Measurements from ENCODE around the gene BCR. TPM values are rescaled to one million over a fixed set of nuclear protein-coding genes. Genes with fewer than 3 reads are reported as not detected.

The BCR gene
- total RNA-seq, 1 donor from 2014 or later, result 12.5 TPM

DNA sequence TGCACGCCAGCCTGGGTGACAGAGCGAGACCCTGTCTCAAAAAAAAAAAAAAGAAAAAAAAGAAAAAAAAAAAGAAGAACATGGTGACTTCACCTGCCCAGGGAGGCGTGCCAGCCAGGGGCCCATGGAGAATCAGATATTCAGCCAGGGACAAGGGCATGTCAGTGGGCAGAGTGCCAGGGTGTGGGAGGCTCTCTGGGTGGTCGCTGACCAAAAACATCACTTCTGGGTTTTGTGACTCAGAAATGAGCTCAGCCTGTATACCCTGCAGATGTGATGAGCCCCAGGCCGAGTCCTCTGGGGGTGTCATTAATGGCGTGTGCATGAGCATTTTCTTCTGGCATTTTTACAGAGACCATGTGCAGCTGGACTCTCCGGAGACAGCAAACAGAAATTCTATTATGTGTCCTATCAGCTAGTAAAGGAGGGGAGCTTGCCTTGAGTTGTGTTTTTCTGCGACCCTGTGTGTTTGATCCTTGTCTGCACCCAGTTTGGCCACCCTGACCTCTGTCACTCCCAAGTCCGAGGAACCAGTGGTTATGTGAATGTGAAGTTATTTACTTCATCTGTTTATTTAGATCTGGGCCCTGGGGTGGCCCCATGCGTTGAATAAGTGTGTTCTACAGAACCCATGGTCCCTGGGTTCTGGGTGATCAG is 53.6 kb downstream of the BCR start:
- Histone ChIP-seq H3K27me3 (ENCODE audit: control insufficient read depth in 3 of 3, insufficient read depth in 3 of 3, low read length in 3 of 3) (peaks cover 0 to 45% (median 32%) of the 10 kb centered on the region in 3 donors), H3K4me3 (ENCODE audit: low read length in 3 of 3) (no peak overlapping the region), H3K9ac (ENCODE audit: low read depth in 1 of 3, low read length in 3 of 3) (peak overlapping the region in 1 of 3 donors; percentile 19), H3K27ac (ENCODE audit: low read depth, low read length) (no peak overlapping the region), H3K36me3 (ENCODE audit: control insufficient read depth in 3 of 3, insufficient read depth in 3 of 3, low read length in 3 of 3) (no peaks in the 10 kb centered on the region), H3K9me3 (ENCODE audit: control insufficient read depth in 3 of 3, low read length in 3 of 3) (peaks cover 0 to 1% (median 0%) of the 10 kb centered on the region in 3 donors), H3K4me1 (ENCODE audit: control insufficient read depth in 3 of 3, insufficient read depth in 3 of 3, low read length in 3 of 3) (peaks cover 31 to 42% (median 39%) of the 10 kb centered on the region in 3 donors)

DNA sequence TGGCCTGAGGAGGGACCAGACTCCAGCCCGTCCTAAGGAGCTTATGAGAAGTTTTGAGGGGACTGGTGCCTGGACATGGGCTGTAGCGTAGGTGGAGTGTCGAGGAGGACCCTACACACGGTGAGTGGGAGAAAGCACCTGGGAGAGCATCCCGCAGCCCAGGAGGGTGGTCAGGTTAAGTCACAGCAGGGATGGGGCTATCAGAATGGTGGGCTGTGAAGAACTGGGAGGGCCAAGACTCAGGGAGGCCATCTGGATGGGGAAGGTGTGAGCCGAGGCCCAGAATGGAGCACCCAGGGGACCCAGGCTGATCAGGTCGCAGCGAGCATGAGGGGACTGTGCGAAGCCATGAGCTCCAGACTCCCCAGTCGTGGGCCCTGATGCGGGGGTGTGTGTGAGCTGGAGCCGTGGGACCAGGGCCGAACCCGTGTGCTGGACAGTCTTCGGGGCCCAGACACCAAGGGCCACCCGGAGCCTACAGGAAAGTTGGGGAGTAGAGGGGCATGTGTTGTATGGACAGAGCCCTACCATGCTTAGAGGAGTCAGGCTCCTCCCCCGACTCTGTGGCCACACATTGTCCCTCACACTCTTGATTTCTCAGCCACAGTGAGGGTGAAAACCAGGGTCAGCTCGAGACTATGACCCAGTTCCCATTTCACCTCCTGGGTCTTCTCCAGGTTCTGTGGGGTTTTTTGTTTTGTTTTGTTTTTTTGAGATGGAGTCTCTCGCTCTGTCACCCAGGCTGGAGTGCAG is 54.3 kb downstream of the BCR start:
- Histone ChIP-seq H3K27ac (ENCODE audit: low read depth, low read length) (no peak overlapping the region), H3K9me3 (ENCODE audit: control insufficient read depth in 3 of 3, low read length in 3 of 3) (no peaks in the 10 kb centered on the region), H3K4me3 (ENCODE audit: low read length in 3 of 3) (no peak overlapping the region), H3K9ac (ENCODE audit: low read depth in 1 of 3, low read length in 3 of 3) (peak overlapping the region in 1 of 3 donors; percentile 19), H3K4me1 (ENCODE audit: control insufficient read depth in 3 of 3, insufficient read depth in 3 of 3, low read length in 3 of 3) (peaks cover 31 to 42% (median 39%) of the 10 kb centered on the region in 3 donors), H3K27me3 (ENCODE audit: control insufficient read depth in 3 of 3, insufficient read depth in 3 of 3, low read length in 3 of 3) (peaks cover 0 to 52% (median 32%) of the 10 kb centered on the region in 3 donors), H3K36me3 (ENCODE audit: control insufficient read depth in 3 of 3, insufficient read depth in 3 of 3, low read length in 3 of 3) (no peaks in the 10 kb centered on the region)

DNA sequence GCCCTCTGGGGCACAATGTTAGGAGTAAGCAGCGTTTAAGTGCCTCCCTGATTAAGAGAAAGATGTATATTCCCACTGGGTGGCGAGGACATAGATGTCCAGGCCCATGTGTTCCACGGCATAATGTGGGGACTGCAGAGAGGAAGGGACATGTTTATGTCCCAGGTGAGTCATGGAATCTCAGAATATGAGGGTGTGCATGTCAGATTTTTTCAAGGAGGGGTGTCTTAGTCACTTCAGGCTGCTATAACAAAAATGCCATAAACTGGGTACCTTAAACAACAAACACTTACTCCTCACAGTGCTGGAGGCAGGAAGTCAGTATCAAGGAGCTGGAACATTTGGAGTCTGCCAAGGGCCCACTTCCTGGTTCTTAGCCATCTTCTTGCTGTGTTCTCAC is 55.1 kb downstream of the BCR start:
- Histone ChIP-seq H3K9me3 (ENCODE audit: control insufficient read depth in 3 of 3, low read length in 3 of 3) (no peaks in the 10 kb centered on the region), H3K4me3 (ENCODE audit: low read length in 3 of 3) (no peak overlapping the region), H3K4me1 (ENCODE audit: control insufficient read depth in 3 of 3, insufficient read depth in 3 of 3, low read length in 3 of 3) (peaks cover 31 to 42% (median 39%) of the 10 kb centered on the region in 3 donors), H3K36me3 (ENCODE audit: control insufficient read depth in 3 of 3, insufficient read depth in 3 of 3, low read length in 3 of 3) (no peaks in the 10 kb centered on the region), H3K27me3 (ENCODE audit: control insufficient read depth in 3 of 3, insufficient read depth in 3 of 3, low read length in 3 of 3) (peaks cover 0 to 51% (median 33%) of the 10 kb centered on the region in 3 donors), H3K27ac (ENCODE audit: low read depth, low read length) (no peak overlapping the region), H3K9ac (ENCODE audit: low read depth in 1 of 3, low read length in 3 of 3) (no peak overlapping the region)

DNA sequence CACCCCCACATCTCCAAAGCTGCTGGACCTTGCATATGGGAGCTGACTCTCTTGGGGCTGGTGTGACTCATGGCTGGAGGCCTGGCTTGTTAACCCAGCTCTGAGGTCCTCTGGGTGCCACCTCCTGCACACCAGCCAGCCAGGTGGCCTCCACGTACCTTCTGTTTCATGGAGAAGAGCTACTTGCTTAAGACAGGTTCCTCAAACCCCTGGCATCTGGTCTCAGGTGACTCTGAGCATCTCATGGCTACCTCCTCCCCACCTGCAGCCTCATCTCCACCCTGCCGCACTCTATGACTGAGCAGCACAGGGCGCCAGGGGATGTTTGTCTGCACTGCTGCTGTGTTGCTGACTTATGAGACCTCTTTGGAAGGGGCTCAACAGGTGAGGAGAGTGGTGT is 55.7 kb downstream of the BCR start:
- Histone ChIP-seq H3K36me3 (ENCODE audit: control insufficient read depth in 3 of 3, insufficient read depth in 3 of 3, low read length in 3 of 3) (no peaks in the 10 kb centered on the region), H3K4me1 (ENCODE audit: control insufficient read depth in 3 of 3, insufficient read depth in 3 of 3, low read length in 3 of 3) (peaks cover 31 to 43% (median 40%) of the 10 kb centered on the region in 3 donors), H3K9ac (ENCODE audit: low read depth in 1 of 3, low read length in 3 of 3) (peak overlapping the region in 1 of 3 donors; percentile 33), H3K27me3 (ENCODE audit: control insufficient read depth in 3 of 3, insufficient read depth in 3 of 3, low read length in 3 of 3) (peaks cover 0 to 50% (median 34%) of the 10 kb centered on the region in 3 donors), H3K4me3 (ENCODE audit: low read length in 3 of 3) (no peak overlapping the region), H3K9me3 (ENCODE audit: control insufficient read depth in 3 of 3, low read length in 3 of 3) (no peaks in the 10 kb centered on the region), H3K27ac (ENCODE audit: low read depth, low read length) (no peak overlapping the region)

DNA sequence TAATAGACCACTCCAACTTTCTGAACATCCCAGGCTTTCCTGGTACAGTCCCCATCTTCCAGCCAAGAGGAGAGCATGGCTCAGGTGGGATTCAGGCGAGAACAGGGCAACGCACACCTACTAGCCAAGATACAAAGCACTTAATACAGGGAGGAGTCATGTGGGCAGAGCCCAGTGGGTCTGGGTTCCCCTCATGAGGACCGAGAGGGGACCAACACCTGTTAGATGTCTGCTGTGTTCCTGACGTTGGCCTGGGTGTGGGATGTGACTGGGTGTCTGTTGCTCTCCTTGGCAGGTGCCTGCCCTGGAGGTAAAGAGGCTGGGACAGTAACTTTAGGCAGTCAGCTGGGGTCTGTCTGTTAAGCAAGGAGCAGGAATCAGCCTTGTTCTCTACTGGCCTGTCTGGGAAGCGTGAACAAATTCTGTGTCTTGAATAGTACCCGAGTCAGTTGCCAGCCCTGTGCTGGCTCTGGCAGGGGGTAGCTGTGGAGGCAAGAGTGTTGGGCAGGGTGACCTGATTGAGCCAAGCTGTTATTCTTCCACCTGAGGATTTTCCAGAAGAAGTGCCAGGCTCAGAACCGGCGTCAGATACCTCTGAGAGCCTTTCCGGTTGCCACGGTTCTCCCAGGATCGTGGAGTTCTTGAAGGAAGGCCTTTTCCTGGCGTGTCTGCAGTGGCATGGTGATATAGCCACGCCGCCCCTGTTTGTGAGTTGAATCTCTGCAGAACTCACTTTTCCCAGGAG is 56.3 kb downstream of the BCR start:
- no peaks in the 10 kb centered on the region for H3K36me3 ChIP-seq (ENCODE audit: control insufficient read depth in 3 of 3, insufficient read depth in 3 of 3, low read length in 3 of 3)
- peaks cover 31 to 48% (median 40%) of the 10 kb centered on the region in 3 donors for H3K4me1 ChIP-seq (ENCODE audit: control insufficient read depth in 3 of 3, insufficient read depth in 3 of 3, low read length in 3 of 3)
- H3K4me3 ChIP-seq (ENCODE audit: low read length in 3 of 3), result peak overlapping the region in 1 of 3 donors; percentile 41
- peak overlapping the region in 1 of 3 donors; percentile 33 for H3K9ac ChIP-seq (ENCODE audit: low read depth in 1 of 3, low read length in 3 of 3)
- no peaks in the 10 kb centered on the region for H3K9me3 ChIP-seq (ENCODE audit: control insufficient read depth in 3 of 3, low read length in 3 of 3)
- H3K27ac ChIP-seq (ENCODE audit: low read depth, low read length), result peak overlapping the region; percentile 13
- H3K27me3 ChIP-seq (ENCODE audit: control insufficient read depth in 3 of 3, insufficient read depth in 3 of 3, low read length in 3 of 3), result peaks cover 4 to 52% (median 40%) of the 10 kb centered on the region in 3 donors

DNA sequence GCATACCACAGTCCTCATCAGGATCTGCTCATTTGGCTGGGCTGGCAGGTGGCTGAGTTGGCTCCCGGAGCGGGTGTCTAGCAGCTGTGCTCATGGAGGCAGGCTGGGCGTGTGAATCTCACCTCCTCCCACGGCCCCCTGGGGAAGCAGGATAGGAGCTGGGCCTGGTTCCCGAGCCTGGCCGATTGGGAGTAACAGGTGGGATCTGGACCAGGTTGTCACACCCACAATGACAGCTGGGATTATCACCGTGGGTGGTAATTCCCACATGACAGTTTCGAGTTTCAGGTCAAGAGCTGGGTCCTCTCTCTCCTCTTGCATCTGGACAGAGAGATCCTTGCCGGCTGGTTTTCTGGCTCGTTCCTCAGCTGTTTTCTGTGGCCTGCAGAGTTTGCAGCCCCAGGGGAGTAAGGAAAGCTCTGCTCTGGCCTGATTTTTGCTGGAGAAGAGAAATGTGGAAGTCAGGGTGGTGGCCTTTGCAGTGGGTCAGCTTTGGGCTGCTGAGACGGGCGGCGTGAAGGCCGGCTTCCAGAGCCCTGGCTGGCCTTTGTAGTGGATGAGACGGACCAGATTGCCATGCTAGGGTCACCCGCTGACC is 57.0 kb downstream of the BCR start:
- H3K27me3 ChIP-seq (ENCODE audit: control insufficient read depth in 3 of 3, insufficient read depth in 3 of 3, low read length in 3 of 3), result peaks cover 4 to 47% (median 40%) of the 10 kb centered on the region in 3 donors
- H3K27ac ChIP-seq (ENCODE audit: low read depth, low read length), result peak overlapping the region; percentile 13
- no peaks in the 10 kb centered on the region for H3K9me3 ChIP-seq (ENCODE audit: control insufficient read depth in 3 of 3, low read length in 3 of 3)
- peaks cover 31 to 43% (median 38%) of the 10 kb centered on the region in 3 donors for H3K4me1 ChIP-seq (ENCODE audit: control insufficient read depth in 3 of 3, insufficient read depth in 3 of 3, low read length in 3 of 3)
- H3K4me3 ChIP-seq (ENCODE audit: low read length in 3 of 3), result peak overlapping the region in 1 of 3 donors; percentile 22
- no peaks in the 10 kb centered on the region for H3K36me3 ChIP-seq (ENCODE audit: control insufficient read depth in 3 of 3, insufficient read depth in 3 of 3, low read length in 3 of 3)
- H3K9ac ChIP-seq (ENCODE audit: low read depth in 1 of 3, low read length in 3 of 3), result peak overlapping the region in 1 of 3 donors; percentile 50

DNA sequence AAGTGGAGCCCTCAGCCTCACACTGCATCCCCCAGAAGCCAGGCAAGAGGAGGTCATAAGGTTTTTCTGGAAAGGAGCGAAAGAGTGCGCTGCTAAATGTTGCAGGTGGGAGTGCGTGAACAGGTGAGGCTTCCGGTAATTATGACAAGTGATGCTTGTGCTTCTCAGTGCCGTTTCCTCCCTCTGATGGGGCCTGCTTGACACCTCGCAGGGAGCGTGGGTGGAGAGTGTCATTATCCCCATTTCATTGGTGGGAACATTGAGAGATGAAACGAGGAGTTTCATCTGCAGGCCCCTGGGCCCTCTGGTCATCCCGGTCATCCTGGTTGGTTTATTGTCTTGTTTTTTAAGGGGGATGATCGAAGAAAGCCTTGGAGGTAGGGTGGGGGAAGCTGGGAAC is 57.5 kb downstream of the BCR start:
- H3K27ac ChIP-seq (ENCODE audit: low read depth, low read length), result no peak overlapping the region
- peak overlapping the region in 1 of 3 donors; percentile 22 for H3K4me3 ChIP-seq (ENCODE audit: low read length in 3 of 3)
- H3K9me3 ChIP-seq (ENCODE audit: control insufficient read depth in 3 of 3, low read length in 3 of 3), result no peaks in the 10 kb centered on the region
- H3K9ac ChIP-seq (ENCODE audit: low read depth in 1 of 3, low read length in 3 of 3), result peak overlapping the region in 1 of 3 donors; percentile 50
- H3K36me3 ChIP-seq (ENCODE audit: control insufficient read depth in 3 of 3, insufficient read depth in 3 of 3, low read length in 3 of 3), result no peaks in the 10 kb centered on the region
- peaks cover 31 to 43% (median 38%) of the 10 kb centered on the region in 3 donors for H3K4me1 ChIP-seq (ENCODE audit: control insufficient read depth in 3 of 3, insufficient read depth in 3 of 3, low read length in 3 of 3)
- H3K27me3 ChIP-seq (ENCODE audit: control insufficient read depth in 3 of 3, insufficient read depth in 3 of 3, low read length in 3 of 3), result peaks cover 4 to 47% (median 40%) of the 10 kb centered on the region in 3 donors

DNA sequence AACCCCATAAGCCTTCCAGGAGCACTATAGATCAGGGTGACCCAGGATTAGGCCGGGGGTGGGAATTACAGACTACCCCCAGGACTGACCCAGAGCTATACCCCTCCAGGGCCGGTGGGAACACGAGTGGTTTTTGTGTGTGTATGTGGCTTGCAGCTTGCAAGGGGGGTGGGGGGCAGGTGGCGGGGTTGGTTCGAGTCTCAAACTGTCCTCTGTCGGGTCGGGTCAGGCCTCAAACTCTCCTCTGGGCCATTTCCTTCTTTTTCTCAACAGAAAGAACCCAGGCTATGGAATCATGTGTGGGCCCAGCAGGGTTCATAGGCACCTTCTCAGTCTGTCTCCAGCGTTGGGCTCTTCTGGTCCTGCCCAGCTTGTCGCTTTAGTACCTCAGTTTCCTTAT is 58.4 kb downstream of the BCR start:
- Histone ChIP-seq H3K27ac (ENCODE audit: low read depth, low read length) (no peak overlapping the region), H3K36me3 (ENCODE audit: control insufficient read depth in 3 of 3, insufficient read depth in 3 of 3, low read length in 3 of 3) (no peaks in the 10 kb centered on the region), H3K4me3 (ENCODE audit: low read length in 3 of 3) (no peak overlapping the region), H3K9ac (ENCODE audit: low read depth in 1 of 3, low read length in 3 of 3) (no peak overlapping the region), H3K9me3 (ENCODE audit: control insufficient read depth in 3 of 3, low read length in 3 of 3) (no peaks in the 10 kb centered on the region), H3K4me1 (ENCODE audit: control insufficient read depth in 3 of 3, insufficient read depth in 3 of 3, low read length in 3 of 3) (peaks cover 31 to 43% (median 36%) of the 10 kb centered on the region in 3 donors), H3K27me3 (ENCODE audit: control insufficient read depth in 3 of 3, insufficient read depth in 3 of 3, low read length in 3 of 3) (peaks cover 4 to 45% (median 36%) of the 10 kb centered on the region in 3 donors)

DNA sequence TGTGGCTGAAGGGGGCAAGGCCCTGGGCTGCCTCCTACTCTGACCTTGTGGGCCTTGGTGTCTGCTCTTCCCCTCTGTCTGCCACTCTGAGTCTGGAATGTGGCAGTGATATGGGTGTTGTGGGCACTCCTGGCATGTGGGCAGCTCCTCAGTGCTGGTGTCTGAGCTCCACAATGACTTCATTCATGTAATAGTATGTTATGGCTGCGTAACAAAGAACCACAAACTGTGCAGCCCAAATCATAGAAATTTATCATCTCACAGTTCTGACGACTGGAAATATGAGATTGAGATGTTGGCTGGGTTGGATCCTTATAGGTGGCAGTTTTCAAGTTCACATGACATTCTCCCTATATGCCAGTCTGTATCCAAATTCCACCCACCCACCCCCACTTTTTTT is 59.1 kb downstream of the BCR start:
- H3K27me3 ChIP-seq (ENCODE audit: control insufficient read depth in 3 of 3, insufficient read depth in 3 of 3, low read length in 3 of 3), result peaks cover 4 to 44% (median 32%) of the 10 kb centered on the region in 3 donors
- no peak overlapping the region for H3K27ac ChIP-seq (ENCODE audit: low read depth, low read length)
- H3K4me1 ChIP-seq (ENCODE audit: control insufficient read depth in 3 of 3, insufficient read depth in 3 of 3, low read length in 3 of 3), result peaks cover 26 to 36% (median 33%) of the 10 kb centered on the region in 3 donors
- H3K4me3 ChIP-seq (ENCODE audit: low read length in 3 of 3), result no peak overlapping the region
- no peaks in the 10 kb centered on the region for H3K9me3 ChIP-seq (ENCODE audit: control insufficient read depth in 3 of 3, low read length in 3 of 3)
- H3K36me3 ChIP-seq (ENCODE audit: control insufficient read depth in 3 of 3, insufficient read depth in 3 of 3, low read length in 3 of 3), result no peaks in the 10 kb centered on the region
- H3K9ac ChIP-seq (ENCODE audit: low read depth in 1 of 3, low read length in 3 of 3), result no peak overlapping the region
